AG20443 (cell line): ENCODE data around the gene SCGB1D4.

Experiments
- DNase-seq: peaks from one replicate; pipeline ENCODE4 v3.0.0; 2012; ENCODE audit warnings: low spot score, mixed read lengths

SCGB1D4 gene

GRCh38 chr11:62273789-62274275 lies 25.0 kb downstream of the SCGB1D4 start:
- no peak for DNase-seq

- no peak for DNase-seq
Measured at GRCh38 chr11:62273284-62273683, 25.6 kb downstream of the SCGB1D4 start.

- no peak for DNase-seq
Measured at GRCh38 chr11:62269654-62270278, 29.1 kb downstream of the SCGB1D4 start, which contains the start of gene SCGB2A2. Gene SCGB2A2, plus strand, starts transcription at chr11:62270158. Its CDS starts 59 bp downstream, at chr11:62270217.

- DNase-seq = no peak
Measured at GRCh38 chr11:62267576-62267975, 31.3 kb downstream of the SCGB1D4 start.

GRCh38 chr11:62267050-62267449 lies 31.8 kb downstream of the SCGB1D4 start:
- DNase-seq = no peak

GRCh38 chr11:62266558-62266957 lies 32.3 kb downstream of the SCGB1D4 start:
- DNase-seq = no peak

- DNase-seq = no peak
Measured at GRCh38 chr11:62264004-62264403, 34.9 kb downstream of the SCGB1D4 start.

- no peak for DNase-seq
Measured at GRCh38 chr11:62260261-62260953, 38.5 kb downstream of the SCGB1D4 start.

GRCh38 chr11:62256281-62256680 lies 42.6 kb downstream of the SCGB1D4 start:
- no peak for DNase-seq

GRCh38 chr11:62253999-62254542 lies 44.8 kb downstream of the SCGB1D4 start:
- DNase-seq = no peak

- DNase-seq = no peak
Measured at GRCh38 chr11:62251698-62252097, 47.2 kb downstream of the SCGB1D4 start.
